K562 (cell line): ENCODE measurements around the gene UBE2G2.

ENCODE experiments used
- ARID2 ChIP-seq: fragments of 450-650 bp; IDR thresholded peaks from 2 replicates; pipeline ENCODE4 v1.6.1; 2017; ENCODE audit warnings: antibody characterized with exemption, mild to moderate bottlenecking
- CBFB ChIP-seq: sonication (generic); formaldehyde crosslinking; IDR thresholded peaks from 2 replicates; pipeline ENCODE4 v1.4.0; 2020; ENCODE audit warnings: mild to moderate bottlenecking, missing genetic modification reagents
- E2F6 ChIP-seq, 2 experiments: IDR thresholded peaks; 2 replicates each; pipeline ENCODE4 v1.6.1; 2011; ENCODE audit warnings: borderline replicate concordance in 1 of 2, control low read depth in 1 of 2, low read depth in 1 of 2, low read length in 1 of 2, mild to moderate bottlenecking in 1 of 2, mixed read lengths in 1 of 2, moderate library complexity in 1 of 2; ENCODE audit not compliant: insufficient read depth in 1 of 2, insufficient read length in 1 of 2, poor library complexity in 1 of 2, severe bottlenecking in 1 of 2; ENCODE audit errors: extremely low read depth in 1 of 2
- EZH2 ChIP-seq: IDR thresholded peaks from 2 replicates; pipeline ENCODE4 v1.6.1; 2012; ENCODE audit warnings: low read depth, mild to moderate bottlenecking, inconsistent platforms, low read length, borderline replicate concordance
- FOXM1 ChIP-seq, 2 experiments: fragments of 450-650 bp in 1 of 2; sonication (generic) in 1 of 2; formaldehyde crosslinking in 1 of 2; IDR thresholded peaks; 2 replicates each; pipeline versions ENCODE4 v1.6.1 to v1.9.0; 2017 to 2022; ENCODE audit warnings: low read depth in 2 of 2, mild to moderate bottlenecking in 2 of 2, missing genetic modification reagents in 1 of 2, moderate library complexity in 1 of 2
- FOXP1 ChIP-seq: sonication (generic); formaldehyde crosslinking; IDR thresholded peaks from 2 replicates; pipeline ENCODE4 v1.8.0; 2022; ENCODE audit warnings: mild to moderate bottlenecking, missing genetic modification reagents
- POLR2A ChIP-seq: fragments of 450-650 bp; conservative IDR thresholded peaks from 2 replicates; pipeline ENCODE4 v1.6.1; 2016
- RCOR1 ChIP-seq, 2 experiments: IDR thresholded peaks; 2 replicates each; pipeline ENCODE4 v1.6.1; 2012; ENCODE audit warnings: low read depth in 2 of 2, low read length in 2 of 2, borderline replicate concordance in 1 of 2, improper control_type of control experiment in 1 of 2
- SIN3A ChIP-seq, 2 experiments: fragments of 150-350 bp in 1 of 2; IDR thresholded peaks; 2 replicates each; pipeline ENCODE4 v1.6.1; 2011 to 2016; ENCODE audit warnings: borderline replicate concordance in 2 of 2, low read depth in 2 of 2, low read length in 2 of 2, mild to moderate bottlenecking in 2 of 2, moderate library complexity in 2 of 2; ENCODE audit not compliant: control insufficient read depth in 1 of 2
- SP2 ChIP-seq: IDR thresholded peaks from 2 replicates; pipeline ENCODE4 v1.6.1; 2011; ENCODE audit warnings: mild to moderate bottlenecking, low read depth, low read length, moderate library complexity; ENCODE audit not compliant: poor library complexity, severe bottlenecking; ENCODE audit errors: extremely low read depth
- ZMIZ1 ChIP-seq, 2 experiments: fragments of 150-350 bp in 1 of 2; IDR thresholded peaks; 2 replicates each; pipeline ENCODE4 v1.6.1; 2012 to 2016; ENCODE audit warnings: low read depth in 2 of 2, low read length in 2 of 2, mild to moderate bottlenecking in 1 of 2, moderate library complexity in 1 of 2
- ZNF398 ChIP-seq: fragments of 250-450 bp; sonication (Bioruptor Pico); IDR thresholded peaks from 2 replicates; pipeline ENCODE4 v1.8.0; 2021; ENCODE audit warnings: moderate library complexity, mild to moderate bottlenecking, inconsistent platforms

GRCh38 chr21:44780137-44780502 lies 21.5 kb downstream of the UBE2G2 start:
- TF ChIP-seq ZMIZ1 (IDR thresholded peaks at IDR 0.05; ENCODE audit: low read depth in 2 of 2, low read length in 2 of 2) (no peak), SIN3A (IDR thresholded peaks at IDR 0.05; ENCODE audit: borderline replicate concordance in 2 of 2, control insufficient read depth in 1 of 2, low read depth in 2 of 2, low read length in 2 of 2) (no peak), CBFB (CRISPR knock-in tag) (no peak), ZNF398 (CRISPR knock-in tag) (no peak), EZH2 (no peak), ARID2 (no peak), E2F6 (IDR thresholded peaks at IDR 0.05; ENCODE audit: borderline replicate concordance in 1 of 2, extremely low read depth in 1 of 2, insufficient read depth in 1 of 2, insufficient read length in 1 of 2, low read depth in 1 of 2, low read length in 1 of 2, poor library complexity in 1 of 2, severe bottlenecking in 1 of 2) (no peak), FOXP1 (no peak), POLR2A (no peak), RCOR1 (IDR thresholded peaks at IDR 0.05; ENCODE audit: borderline replicate concordance in 1 of 2, low read depth in 2 of 2, low read length in 2 of 2) (no peak), FOXM1 (IDR thresholded peaks at IDR 0.05; ENCODE audit: low read depth) (no peak), FOXM1 (CRISPR knock-in tag; IDR thresholded peaks at IDR 0.05; ENCODE audit: low read depth) (no peak), SP2 (no peak)
